Measurements from ENCODE around the gene AADACL3.

GRCh38 chr1:12708396-12709090, 7.4 kb upstream of the AADACL3 start:
- TF ChIP-seq POLR2A (IDR thresholded peaks at IDR 0.05) (no peak), CTCF (IDR thresholded peaks at IDR 0.05) (no peak)

Measured in testis (tissue), 2 donors.